SHP77 treated with DMSO at 0.1 percent for 48 hours (cell line): ENCODE results near the gene RCC2.
"Not testable (repeated sequence)": the region's sequence is repeated elsewhere in the genome, so short reads cannot be mapped to it uniquely, and the experiment has no call there.

Source experiments
- DNase-seq: peaks from one replicate; lab custom pipeline; 2025; lab: John Stamatoyannopoulos, UW

RCC2 gene

DNA sequence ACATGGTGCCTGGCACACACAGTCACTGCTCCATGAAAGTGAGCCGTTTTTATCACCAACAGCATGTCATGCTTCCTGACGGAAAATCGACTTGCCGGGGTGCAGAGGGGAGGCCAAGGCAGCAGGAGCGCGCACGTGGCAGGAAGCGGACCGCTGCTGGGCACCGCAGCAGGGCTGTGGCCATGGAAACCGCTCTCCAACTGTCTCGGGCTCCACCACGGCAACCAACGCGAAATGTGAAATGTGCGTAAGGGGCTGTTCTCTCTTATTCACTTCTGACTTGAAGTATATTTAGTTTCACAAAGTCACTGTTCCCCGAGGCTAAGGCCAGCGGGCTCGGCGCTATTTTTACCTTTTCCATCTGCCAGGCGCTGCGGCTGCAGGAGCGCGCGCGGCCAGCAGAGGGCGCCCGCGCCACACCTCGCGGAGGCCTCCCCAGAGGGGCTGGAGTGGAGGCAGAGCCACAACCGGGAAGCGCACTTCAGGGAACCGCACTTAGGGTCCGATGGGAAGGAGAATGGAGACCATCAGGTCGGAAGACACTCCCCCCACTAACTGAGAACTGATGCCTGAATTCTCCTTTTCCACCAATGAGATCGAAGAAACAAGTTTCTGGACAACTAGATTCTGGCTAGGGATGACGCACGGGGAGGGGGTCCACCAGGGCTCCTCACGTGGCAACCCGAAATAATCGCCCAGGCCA, 19.7 kb downstream of the RCC2 start:
- no peak for DNase-seq

DNA sequence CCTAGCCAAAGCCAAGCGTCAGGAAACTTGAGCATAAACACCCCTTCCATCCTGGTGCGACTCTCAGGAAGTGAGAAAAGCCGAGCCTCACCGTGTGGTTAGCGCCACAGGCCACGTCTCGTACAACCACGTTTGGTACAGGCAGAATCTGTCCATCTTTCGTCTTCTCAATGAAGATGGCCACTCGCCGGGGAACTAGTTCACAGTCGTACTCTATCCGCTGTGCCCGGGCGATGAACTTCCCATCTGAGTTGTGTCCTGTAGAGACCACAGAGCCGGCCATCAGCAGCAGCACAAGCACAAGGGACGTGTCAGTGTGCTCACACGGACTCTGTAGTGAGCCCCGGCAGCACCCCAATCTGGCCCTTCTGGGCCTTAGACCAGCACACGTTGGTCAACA, 23.1 kb downstream of the RCC2 start:
- no peak for DNase-seq

DNA sequence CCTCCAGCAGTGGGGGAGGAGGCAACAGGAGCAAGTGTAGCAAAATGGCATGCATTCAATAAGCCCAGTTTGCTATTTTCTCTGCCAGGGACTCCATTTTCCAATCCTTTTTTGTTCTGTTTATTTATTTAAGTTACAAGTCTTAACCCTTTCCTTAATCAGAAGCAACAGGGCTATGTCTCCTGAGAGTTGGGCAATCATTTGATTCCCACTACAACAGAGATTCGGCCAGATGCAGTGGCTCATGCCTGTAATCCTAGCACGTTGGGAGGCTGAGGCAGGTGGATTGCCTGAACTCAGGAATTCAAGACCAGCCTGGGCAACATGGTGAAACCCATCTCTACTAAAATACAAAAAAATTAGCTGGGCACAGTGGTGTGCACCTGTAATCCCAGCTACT, 25.5 kb downstream of the RCC2 start:
- DNase-seq, result no peak

DNA sequence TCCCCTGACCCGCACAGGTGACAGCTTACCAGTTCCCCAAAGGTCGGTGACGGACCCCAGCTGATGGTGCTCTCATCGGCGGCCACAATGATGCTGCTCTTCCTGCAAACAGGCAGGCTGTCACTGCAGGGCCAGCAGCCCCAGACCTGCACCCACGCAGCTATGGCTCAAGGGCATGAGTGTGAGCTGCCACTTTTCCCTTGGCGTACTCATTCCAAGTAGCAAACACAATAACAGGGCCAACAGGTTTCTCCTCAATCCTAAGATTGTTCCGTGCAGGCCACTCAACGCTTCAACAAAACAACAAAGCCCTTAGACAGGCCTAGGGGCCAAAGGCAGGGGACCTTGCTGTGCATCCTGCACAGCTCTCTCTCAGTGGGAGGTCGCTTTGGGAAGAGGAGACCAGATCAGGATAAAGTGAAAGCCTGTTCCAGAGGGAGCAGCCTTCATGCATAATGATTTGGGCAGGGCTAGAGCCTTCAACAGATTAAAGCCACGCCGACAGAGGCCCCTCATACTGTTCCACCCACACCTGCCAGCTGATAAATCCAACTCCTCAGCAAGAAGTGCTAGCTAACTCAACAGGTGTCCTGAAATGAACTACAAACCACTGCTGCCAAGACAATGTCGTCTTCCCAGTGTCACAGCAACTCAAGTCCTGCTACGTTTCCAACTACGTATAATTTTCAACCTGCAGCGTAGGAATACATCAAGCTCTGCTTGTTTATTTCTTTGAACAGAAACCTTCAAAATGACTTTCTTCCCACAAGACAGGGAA, 27.2 kb downstream of the RCC2 start:
- no peak for DNase-seq

DNA sequence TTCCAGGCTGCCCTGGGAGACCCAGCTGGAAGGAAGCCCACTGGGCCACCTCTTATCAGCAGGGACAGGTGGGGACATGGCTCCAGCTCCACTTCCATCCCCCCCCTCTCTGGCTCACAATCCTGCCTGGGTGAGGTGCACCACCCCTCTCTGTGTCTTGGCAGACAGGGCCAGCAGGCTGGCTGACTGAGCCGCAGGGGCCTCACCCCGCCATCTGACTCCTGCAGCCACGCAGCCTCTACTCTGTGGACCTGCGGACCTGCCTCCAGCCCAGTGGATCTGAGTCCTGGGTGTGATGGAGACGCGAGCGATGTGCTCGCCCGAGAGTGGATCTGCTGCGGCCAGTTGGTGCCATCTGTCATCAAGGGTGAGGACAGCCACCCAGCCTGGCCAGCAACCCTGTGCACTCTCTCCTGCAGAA, 30.1 kb downstream of the RCC2 start:
- no peak for DNase-seq

DNA sequence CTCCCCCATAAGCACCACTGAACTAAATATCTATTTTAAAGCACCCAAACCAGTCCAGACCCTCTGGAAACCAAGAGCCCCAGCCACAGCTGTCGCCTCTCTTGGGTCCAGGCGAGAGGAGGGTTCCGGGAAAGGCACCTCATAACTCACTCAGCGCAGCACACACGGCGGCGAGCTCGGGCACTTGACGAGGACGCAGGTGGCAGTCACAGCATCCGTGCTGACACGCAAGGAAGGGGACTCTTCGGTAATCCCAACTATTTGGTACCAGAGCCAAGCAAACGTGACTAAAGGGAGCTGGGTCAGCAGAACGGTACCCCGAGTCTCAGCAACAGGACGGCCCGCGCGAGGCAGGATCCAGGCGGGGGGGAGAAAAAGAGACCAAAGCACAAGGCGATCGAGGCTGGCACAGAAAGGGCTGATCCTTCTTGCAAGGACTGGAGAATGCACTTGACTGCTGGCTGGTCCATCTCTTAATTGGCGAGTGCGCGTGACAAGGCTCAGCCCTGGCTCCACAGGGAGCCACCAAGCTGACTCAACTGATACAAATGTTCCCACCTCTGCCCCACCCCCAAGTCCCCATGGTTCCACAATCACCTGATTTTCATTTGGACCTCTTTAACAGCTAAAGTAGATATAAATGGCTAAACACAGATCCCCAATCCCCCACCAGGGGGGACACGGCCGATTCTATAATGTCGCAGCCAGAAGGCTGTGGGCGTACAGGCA, 31.5 kb downstream of the RCC2 start:
- not testable (repeated sequence) for DNase-seq

DNA sequence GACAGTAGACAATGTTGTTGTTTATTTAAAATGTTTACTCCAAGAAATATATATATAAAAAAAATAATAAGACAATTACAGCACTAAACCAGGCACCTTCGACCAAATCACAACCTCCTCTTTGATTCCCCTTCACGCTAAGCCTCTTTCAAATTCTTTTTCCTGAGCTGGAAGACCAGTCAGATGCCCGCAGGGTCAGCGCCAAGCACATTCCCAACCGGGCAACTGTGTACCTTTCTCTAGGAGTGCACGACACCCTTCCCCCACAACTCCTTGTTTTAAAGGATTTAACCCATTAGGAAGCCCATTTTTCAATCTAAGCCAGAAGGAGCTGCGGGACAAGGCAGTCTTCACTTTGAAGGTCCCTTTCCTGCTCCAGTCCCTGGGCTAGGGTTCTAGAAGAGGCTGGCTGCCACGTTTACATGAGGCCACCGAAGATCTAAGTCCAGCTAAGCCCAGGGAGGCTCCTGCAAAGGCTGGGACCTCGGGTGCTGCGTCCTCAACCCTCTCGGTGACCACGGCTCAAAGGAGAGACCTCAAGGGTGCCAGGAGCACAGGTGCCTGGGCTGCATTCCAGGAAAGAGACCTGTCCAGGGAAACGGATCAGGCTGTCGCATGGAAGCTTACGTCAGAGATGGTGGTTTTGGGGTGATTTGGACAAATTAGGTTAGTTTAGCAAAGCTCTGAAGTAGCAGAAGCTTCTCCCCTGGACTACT, 32.6 kb downstream of the RCC2 start:
- not testable (repeated sequence) for DNase-seq

DNA sequence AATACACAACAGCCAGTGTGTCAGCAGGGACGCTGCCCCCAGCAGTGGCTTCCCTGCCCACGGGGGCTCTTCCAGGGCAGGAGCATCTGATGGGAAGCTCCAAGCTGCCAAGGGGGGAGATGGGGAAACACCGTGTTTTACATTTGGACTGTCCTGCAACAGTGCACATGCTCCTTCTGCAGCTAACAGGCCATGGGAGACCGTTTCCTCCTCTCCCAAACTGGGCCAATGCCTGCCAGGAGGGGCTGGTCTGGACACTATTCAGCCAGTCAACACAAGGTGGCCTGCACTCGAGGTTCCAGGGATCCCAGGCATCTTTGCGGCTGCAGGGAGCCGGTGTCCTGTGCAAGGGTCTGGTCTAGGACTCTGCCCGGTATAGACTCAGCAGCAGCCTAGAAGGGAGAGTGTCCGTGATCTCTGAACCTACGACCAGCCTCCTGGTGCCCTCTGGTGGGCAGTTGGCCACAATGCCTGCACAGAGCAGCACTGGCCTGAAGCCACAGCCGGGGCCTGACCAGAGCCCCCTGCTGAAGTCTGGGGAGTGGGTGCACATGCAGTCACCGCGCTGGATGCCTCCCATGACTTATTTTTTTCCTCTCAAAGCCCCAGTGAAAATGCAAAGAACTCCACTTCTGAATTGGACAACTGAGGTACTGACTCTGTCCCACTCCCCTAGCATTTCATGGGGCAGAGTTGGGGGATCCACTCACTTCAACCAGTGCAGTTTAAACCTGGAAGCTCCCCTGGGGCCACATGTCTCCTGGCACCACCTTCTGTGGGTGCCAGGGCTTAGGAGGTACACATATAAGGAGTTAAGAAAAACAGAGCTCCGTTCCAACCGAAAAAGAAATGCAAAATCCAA, 33.3 kb downstream of the RCC2 start:
- no peak for DNase-seq

DNA sequence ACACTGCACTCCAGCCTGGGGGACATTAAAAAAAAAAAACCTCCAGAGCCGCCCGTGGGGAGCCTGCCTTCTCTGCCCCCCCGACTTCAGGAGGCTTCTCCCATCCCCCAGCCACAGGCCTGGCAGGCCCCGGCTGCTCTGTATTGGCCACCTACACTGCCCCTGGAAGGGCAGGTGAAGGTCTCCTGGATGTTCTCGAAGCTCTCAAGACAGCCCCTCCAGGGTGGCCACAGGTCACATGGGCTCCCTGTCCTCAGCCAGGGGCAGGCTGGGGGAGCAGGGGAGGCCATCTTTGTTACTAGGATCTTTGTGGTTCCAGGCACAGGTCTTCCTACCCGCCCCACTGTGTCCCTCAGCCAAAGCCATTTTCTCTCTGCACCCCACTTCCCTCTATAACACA, 34.7 kb downstream of the RCC2 start:
- no peak for DNase-seq

DNA sequence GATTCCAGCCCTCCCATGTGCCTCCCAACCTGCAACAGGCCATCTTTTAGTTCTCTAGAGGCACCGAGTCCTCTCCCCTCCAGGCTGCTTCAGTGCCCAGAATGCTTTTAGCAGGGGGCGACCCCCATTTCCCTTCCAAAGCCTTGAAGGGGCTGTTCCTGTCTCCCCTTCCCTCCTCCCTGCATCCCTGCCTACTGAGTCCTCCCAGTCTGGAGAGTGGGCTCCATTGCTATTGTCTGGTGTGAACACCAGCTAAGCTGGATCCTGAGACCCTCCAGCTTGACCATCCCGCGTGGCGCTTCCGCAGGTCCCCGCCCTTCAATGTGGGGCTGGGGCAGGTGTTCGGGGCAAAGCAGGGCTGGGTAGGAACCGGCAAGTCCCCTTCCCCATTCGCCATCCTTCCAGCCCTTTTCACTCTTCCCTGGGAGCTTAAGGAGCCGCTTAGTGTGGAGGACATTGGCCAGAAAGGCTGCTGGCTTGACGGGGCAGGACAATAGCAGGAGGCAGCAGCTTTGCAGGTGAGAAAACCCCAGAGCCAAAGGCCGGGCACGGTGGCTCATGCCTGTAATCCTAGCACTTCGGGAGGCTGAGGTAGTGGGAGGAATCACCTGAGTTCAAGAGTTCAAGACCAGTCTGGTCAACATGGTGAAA, 35.3 kb downstream of the RCC2 start:
- no peak for DNase-seq

DNA sequence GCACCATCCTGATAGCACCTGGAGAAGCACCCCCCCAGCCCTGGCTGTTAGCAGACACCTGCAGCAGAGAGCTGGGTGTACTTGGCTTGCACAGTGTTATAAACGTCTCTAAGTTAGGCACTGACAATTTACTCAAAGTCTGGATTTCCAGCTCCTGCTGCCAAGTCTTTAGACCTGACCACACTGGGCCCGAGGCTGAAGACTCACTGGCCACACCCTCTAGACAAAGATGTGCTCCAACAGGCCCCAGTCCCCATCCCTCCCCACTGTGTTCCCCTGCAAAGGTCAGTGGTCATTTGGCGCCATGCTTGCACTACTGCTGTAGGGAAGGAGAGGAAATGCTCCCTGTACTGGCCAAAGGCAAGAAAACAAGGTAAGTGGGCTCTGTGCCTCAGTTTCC, 36.4 kb downstream of the RCC2 start:
- DNase-seq, result no peak

DNA sequence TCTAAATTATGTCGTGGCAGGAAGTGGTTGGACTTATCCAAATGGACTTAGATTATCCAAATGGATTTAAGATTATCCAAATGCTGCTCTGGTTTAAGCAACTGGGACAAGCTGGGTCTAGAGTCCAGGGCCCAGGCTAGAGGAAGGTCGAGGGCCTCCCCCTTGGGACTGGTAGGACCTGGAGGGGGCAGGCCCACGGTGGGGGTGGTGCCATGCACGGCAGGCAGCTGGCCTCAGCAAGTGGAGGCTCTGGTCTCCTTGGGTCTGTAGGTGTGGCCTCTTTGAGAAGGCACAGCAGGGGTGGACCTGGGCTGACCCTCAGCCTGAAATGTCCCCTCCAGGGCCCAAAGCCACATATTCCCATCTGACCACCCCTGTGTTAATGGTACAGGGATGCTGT, 37.6 kb downstream of the RCC2 start:
- DNase-seq, result no peak

DNA sequence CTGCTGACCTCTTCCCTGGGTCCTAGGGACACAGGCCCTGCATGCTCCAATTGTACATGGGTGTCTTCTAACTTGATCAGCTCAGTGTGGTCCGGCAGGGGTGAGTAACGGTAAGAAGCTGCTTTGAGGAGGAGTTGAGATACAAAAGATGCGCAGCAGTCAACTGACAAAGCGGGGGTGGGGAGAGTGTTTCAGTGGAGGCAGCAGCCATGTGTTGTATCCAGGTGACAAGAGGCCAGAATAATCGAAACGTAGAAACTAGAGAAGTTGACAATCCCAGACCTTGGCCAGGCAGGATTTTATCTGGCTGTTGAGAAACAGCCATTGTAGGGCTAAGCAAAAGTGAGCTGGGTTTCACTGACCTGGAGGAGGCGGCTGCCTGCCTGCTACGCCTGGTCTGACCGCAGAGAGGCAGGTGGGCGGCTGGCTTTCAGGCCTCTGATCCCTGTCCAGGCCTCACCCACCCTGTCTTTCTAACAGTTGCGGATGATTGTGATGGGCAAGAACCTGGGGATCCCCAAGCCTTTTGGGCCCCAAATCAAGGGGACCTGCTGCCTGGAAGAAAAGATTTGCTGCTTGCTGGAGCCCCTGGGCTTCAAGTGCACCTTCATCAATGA, 38.6 kb downstream of the RCC2 start:
- no peak for DNase-seq

DNA sequence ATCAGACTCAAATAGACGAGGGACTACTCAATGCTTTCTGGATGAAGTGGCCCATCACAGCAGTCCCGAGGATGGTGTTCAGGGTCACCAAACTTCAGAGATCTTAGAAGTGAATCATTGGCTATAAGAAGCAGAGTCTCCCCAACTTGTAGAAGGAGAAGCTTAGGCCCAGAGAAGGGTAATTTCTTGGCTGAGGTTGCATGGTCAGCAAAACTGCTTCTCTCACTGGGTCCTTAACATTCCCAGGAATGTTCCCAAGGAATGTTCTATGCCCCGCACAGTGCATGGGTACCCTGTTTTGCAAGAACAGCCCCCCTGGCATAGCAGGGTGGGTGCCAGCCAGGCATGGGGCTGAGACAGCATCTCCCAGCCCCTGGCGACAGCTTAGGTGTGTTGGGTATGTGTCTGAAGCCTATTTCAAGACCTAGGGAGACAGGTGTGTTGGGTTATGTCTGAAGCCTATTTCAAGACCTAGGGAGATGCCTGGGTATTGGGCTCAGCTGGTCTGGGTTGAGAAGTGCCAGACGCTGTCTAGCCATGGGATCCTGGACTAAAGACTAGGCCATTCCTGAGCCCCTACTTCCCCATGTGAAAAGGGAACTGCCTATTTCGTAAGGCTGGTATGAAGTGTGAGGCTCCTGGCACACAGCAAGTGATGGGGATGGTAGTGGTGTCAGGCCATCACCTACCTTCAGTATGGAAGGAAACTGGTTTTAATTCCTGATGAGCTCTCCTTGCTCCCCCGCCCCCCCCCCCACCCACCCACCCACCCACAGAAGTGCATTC, 41.4 kb downstream of the RCC2 start:
- DNase-seq, result no peak

DNA sequence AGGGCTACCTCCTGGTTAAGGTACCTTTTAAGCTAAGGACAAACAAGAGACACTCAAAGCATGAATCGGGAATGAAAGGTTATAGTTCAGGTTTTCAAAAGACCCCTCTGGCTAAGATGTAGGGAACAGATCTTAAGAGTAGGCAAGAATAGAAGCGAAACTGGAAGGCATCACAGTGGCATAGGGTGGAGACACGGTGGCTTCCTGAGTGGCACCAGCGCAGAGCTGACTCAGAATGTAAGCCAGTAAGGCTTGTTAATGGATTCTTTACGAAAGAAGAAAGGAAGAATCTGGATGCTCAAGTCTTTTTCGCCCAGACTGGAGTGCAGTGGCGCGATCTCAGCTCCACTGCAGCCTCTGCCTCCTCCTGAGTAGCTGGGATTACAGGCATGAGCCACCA, 46.2 kb downstream of the RCC2 start:
- DNase-seq, result no peak

DNA sequence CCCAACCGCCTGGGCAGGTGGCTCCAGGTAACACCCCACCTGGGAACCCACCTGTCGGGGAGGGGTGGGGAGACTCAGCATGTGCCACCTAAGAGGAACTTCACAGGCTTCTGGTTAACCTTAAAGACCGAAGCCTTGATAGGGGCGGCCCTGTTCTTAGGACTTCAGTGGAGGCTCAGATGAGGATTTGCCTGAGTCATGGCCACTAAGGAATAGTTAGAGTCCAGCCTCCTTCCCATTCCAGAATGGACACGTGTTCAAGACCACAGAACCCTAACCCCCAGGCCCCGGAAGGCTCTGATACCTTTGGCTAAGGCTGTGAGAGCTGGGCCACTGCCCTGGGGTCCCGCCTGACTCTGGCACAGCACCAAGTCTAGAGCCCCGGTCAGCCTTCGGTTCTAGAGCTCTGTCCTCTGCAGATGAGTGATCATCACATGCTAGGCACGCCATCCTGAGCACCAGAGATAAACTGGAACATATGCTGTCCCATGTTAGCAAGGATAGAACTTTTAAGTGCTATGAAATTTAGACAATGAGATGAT, 47.2 kb downstream of the RCC2 start:
- DNase-seq, result no peak

DNA sequence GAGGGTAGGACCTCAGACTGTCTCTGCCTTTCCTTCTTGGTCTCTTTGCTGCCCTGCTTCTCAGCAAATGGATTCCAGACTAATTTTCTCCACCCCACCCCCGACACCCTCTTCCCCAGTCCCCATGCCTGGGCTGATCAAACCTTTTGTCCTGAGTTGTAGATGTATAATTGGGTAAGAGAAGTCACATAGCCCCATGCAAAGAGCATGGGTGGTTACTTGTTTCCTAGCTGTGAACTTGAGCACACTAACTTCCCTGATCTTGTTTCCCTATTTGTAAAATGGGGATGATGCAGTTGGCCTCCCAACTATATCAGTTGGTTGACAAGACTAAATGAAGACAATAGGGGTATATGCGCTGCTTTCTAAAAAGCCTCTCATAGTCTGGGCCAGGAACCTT, 58.3 kb downstream of the RCC2 start:
- no peak for DNase-seq

DNA sequence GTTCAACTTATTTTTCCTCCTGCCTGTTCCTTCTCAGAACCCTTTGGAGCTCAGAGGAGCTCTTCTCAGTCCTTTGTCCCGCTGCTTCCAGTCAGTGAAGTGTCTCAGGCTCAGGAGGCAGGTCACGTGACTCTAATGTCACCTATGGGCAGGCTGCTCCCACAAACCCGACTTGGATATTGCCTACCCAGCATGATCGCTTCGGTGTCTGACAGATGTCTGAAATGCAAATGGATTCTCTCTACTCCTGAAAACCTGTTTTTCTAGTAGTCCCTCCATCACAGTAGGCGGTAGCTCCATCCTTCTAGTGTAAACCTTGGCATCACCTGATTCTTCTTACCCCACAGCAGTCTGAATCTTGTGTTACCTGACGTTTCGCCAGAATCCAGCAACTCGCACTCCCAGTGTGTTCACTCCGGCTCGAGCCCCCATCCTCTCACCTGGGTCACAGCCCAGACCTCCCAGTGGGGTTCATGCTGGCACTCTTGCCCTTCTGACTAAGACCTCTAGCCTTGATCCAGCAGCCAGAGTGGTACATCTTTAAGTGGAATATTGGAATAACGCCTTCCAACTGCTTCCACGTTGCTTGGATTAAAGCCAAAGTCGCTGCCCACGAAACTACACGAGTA, 62.0 kb downstream of the RCC2 start:
- DNase-seq, result no peak

DNA sequence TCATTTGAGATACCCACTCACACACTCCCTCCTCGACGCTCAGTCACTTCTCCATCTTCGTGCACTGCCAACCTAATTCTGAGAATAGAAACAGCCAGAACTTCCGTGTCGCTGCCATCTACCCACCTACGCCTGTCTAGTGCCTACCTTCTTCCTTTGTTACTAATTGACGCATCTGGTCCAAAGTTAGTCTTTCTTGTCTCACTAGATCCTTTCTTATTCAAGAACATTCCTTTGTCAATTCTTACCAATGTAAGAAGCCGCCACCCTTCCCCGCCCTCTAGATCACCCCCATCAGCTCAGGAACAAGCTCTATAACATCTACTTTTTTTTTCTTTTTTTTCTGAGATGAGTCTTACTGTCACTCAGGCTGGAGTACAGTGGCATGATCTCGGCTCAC, 63.8 kb downstream of the RCC2 start:
- DNase-seq, result no peak
